OCI-LY7 (cell line): ENCODE data around the gene FUBP3. TPM values are rescaled to one million over a fixed set of nuclear protein-coding genes. Genes with fewer than 3 reads are reported as not detected.

Experiments
- BruUV-seq: library from RNA; stranded (reverse); fragments of 400-500 nt; replicated peaks from 2 replicates; lab custom pipeline; 2021; lab: Mats Ljungman, UMichigan
- CTCF ChIA-PET: fragments of 300-600 bp; sonication (Branson Sonifier 250); formaldehyde crosslinking; loops from one replicate; lab custom pipeline; 2022; ENCODE audit warnings: antibody characterized with exemption; ENCODE audit not compliant: unreplicated experiment; lab: Charles Lee
- POLR2A ChIA-PET: fragments of 300-600 bp; sonication (Branson Sonifier 250); formaldehyde crosslinking; loops from one replicate; lab custom pipeline; 2022; ENCODE audit warnings: antibody characterized with exemption; lab: Charles Lee
- DNase-seq: peaks from one replicate; pipeline ENCODE4 v3.0.0-alpha.2; 2015; ENCODE audit warnings: low spot score
- H2AFZ ChIP-seq: fragments of 200-600 bp; sonication (generic), shearing (Covaris generic); 2 replicates; pipeline ENCODE4 v1.6.1; 2014; ENCODE audit warnings: mild to moderate bottlenecking, antibody characterized with exemption, low read length, moderate library complexity
- H3K27ac ChIP-seq: fragments of 200-600 bp; sonication (generic); 2 replicates; pipeline ENCODE4 v1.5.1; 2014; ENCODE audit warnings: mixed run types, low read depth, mild to moderate bottlenecking, moderate library complexity, low read length, inconsistent platforms; ENCODE audit not compliant: poor library complexity, severe bottlenecking
- H3K36me3 ChIP-seq: fragments of 200-600 bp; sonication (generic); 2 replicates; pipeline ENCODE4 v1.6.1; 2014; ENCODE audit warnings: mild to moderate bottlenecking, antibody characterized with exemption, low read length, moderate library complexity, mixed read lengths; ENCODE audit not compliant: insufficient read depth
- H3K4me1 ChIP-seq: fragments of 200-600 bp; sonication (generic); 2 replicates; pipeline ENCODE4 v1.5.1; 2014; ENCODE audit warnings: mild to moderate bottlenecking, low read length; ENCODE audit not compliant: insufficient read depth, poor library complexity, severe bottlenecking
- H3K4me2 ChIP-seq: fragments of 200-600 bp; sonication (generic); 2 replicates; pipeline ENCODE4 v1.6.1; 2014; ENCODE audit warnings: mild to moderate bottlenecking, low read length
- H3K4me3 ChIP-seq: fragments of 200-600 bp; sonication (generic); 2 replicates; pipeline ENCODE4 v1.5.1; 2014; ENCODE audit warnings: mild to moderate bottlenecking, low read depth, low read length; ENCODE audit not compliant: poor library complexity, severe bottlenecking
- H3K79me2 ChIP-seq: fragments of 200-600 bp; sonication (generic); 2 replicates; pipeline ENCODE4 v1.6.1; 2016; ENCODE audit warnings: low read depth, mild to moderate bottlenecking, low read length, moderate library complexity, mixed read lengths; ENCODE audit not compliant: insufficient read depth
- H3K9me2 ChIP-seq: fragments of 200-600 bp; sonication (generic); 2 replicates; pipeline ENCODE4 v1.6.1; 2016; ENCODE audit warnings: mild to moderate bottlenecking, low read length, mixed read lengths; ENCODE audit not compliant: insufficient read depth
- H3K9me3 ChIP-seq: fragments of 200-600 bp; sonication (generic); 2 replicates; pipeline ENCODE4 v1.6.1; 2014; ENCODE audit warnings: mild to moderate bottlenecking, mixed run types, low read length, mixed read lengths
- H4K20me1 ChIP-seq: fragments of 200-600 bp; sonication (generic); 2 replicates; pipeline ENCODE4 v1.6.1; 2014; ENCODE audit warnings: mild to moderate bottlenecking, antibody characterized with exemption, low read length, moderate library complexity, mixed read lengths; ENCODE audit not compliant: insufficient read depth
- EZH2phosphoT487 ChIP-seq: fragments of 200-600 bp; sonication (generic); IDR thresholded peaks from 2 replicates; pipeline ENCODE4 v1.6.1; 2018; ENCODE audit warnings: low read depth, borderline replicate concordance, mild to moderate bottlenecking, mixed run types, antibody characterized with exemption, low read length, moderate library complexity, mixed read lengths
- intact Hi-C: fragments of 100-400 bp; cut with micrococcal nuclease; formaldehyde crosslinking; loops from one replicate; pipeline ENCODE4 v1.10.0; 2022; ENCODE audit not compliant: unreplicated experiment
- total RNA-seq, 2 experiments: library from RNA; depleted of rRNA in 1 of 2; stranded (reverse); fragments of >200 nt in 1 of 2; shearing (Covaris generic) in 1 of 2; gene quantifications; 2 replicates each; pipeline ENCODE4 v1.2.3, GENCODE V29; 2014 to 2022
- TF ChIP-seq, protein P1 (sequence below): fragments of 200-600 bp; sonication (generic); conservative IDR thresholded peaks from 2 replicates; pipeline ENCODE4 v1.5.1; 2014; ENCODE audit warnings: mild to moderate bottlenecking, antibody characterized with exemption, low read length, moderate library complexity, mixed read lengths

The FUBP3 gene
- total RNA-seq, 2 experiments from 2014 or later = 62.3 to 78.3 TPM

GRCh38 chr9:130624154-130624553 lies 44.8 kb downstream of the FUBP3 start:
- no peak overlapping the region for H3K27ac ChIP-seq
- H3K4me3 ChIP-seq = no peak overlapping the region
- no peak for DNase-seq
- no peaks in the 10 kb centered on the region for H3K79me2 ChIP-seq
- BruUV-seq = no TSS peak
- no peaks in the 10 kb centered on the region for H4K20me1 ChIP-seq
- ChIA-PET CTCF (no interaction called here), POLR2A (no interaction called here)
- H3K4me2 ChIP-seq = no peak overlapping the region
- H3K36me3 ChIP-seq = peaks cover 82% of the 10 kb centered on the region
- TF ChIP-seq, protein P1, sequence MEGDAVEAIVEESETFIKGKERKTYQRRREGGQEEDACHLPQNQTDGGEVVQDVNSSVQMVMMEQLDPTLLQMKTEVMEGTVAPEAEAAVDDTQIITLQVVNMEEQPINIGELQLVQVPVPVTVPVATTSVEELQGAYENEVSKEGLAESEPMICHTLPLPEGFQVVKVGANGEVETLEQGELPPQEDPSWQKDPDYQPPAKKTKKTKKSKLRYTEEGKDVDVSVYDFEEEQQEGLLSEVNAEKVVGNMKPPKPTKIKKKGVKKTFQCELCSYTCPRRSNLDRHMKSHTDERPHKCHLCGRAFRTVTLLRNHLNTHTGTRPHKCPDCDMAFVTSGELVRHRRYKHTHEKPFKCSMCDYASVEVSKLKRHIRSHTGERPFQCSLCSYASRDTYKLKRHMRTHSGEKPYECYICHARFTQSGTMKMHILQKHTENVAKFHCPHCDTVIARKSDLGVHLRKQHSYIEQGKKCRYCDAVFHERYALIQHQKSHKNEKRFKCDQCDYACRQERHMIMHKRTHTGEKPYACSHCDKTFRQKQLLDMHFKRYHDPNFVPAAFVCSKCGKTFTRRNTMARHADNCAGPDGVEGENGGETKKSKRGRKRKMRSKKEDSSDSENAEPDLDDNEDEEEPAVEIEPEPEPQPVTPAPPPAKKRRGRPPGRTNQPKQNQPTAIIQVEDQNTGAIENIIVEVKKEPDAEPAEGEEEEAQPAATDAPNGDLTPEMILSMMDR = 0 out of 2 replicates have a peak, but pooled peaks have one; percentile 27
- TF ChIP-seq EZH2phosphoT487 = no peak
- intact Hi-C loops = no loop called here
- no peaks in the 10 kb centered on the region for H3K9me2 ChIP-seq
- H3K4me1 ChIP-seq = no peaks in the 10 kb centered on the region
- no peak overlapping the region for H2AFZ ChIP-seq
- no peaks in the 10 kb centered on the region for H3K9me3 ChIP-seq

DNA sequence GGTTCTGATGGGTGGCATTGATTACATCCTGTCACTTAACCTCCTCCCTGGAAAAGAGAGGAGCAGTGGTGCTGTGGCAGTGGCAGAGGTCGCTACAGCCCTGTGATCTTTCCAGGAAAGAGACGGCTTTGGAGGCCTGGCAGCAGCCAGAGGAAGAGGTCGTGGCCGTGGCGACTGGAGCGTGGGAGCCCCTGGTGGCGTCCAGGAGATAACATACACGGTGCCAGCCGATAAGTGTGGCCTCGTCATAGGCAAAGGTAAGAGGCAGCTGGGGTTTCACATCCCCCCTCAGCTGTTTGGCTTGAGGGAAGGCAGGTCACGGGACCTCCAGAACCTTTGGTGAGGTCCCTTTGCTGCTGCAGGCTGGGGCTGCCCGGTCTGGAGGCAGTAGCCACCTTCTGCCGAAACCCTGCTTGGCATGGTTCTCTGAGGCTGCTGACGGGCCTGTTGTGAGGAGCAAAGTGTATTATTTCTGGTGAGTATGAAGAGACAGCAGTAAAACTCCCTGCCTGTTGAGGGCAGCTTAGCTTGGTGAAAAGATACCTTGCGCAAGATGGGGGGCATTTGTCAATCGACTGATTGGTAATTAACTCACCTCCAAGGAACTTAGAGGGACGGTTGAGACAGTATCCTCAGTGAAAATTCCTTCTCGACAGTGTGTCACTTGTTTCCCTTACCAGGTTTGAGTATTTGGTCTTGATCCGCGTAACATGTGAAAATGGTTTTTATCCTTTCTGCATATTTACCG lies 47.0 kb downstream of the FUBP3 start:
- no peaks in the 10 kb centered on the region for H3K9me2 ChIP-seq
- intact Hi-C loops = no loop called here
- no peaks in the 10 kb centered on the region for H4K20me1 ChIP-seq
- POLR2A ChIA-PET = no interaction called here
- H2AFZ ChIP-seq = no peak overlapping the region
- no TSS peak for BruUV-seq
- H3K27ac ChIP-seq = no peak overlapping the region
- H3K4me2 ChIP-seq = no peak overlapping the region
- CTCF ChIA-PET = no interaction called here
- H3K36me3 ChIP-seq = peaks cover 80% of the 10 kb centered on the region
- no peak for TF ChIP-seq EZH2phosphoT487
- TF ChIP-seq, protein P1 = no peak
- H3K4me1 ChIP-seq = no peaks in the 10 kb centered on the region
- no peaks in the 10 kb centered on the region for H3K79me2 ChIP-seq
- H3K4me3 ChIP-seq = no peak overlapping the region
- peak; percentile 4 for DNase-seq
- H3K9me3 ChIP-seq = no peaks in the 10 kb centered on the region

DNA sequence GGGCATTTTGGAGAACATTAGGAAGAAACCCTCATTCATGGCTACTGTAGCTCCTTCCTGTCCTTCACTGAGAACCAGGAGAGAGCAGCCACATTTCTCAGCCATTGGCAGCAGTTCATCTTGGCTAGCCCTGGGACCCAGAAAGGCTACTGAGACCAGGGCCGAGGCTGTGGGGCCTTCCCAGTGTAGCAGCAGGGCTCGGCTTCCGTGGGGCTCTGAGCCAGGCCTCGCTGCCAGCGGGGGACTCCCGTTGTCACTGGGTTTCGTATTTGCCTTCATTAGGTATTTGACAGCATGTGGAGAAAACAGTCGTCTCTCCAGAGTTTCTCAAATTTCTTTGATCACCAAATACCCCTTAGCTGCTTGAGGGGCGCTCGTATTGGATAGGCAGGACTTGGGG lies 47.7 kb downstream of the FUBP3 start:
- POLR2A ChIA-PET = no interaction called here
- no peak overlapping the region for H3K4me3 ChIP-seq

More for the DNA sequence above, 47.7 kb downstream of the FUBP3 start:
- CTCF ChIA-PET = no interaction called here
- Histone ChIP-seq H3K36me3 (peaks cover 81% of the 10 kb centered on the region), H3K79me2 (no peaks in the 10 kb centered on the region), H4K20me1 (no peaks in the 10 kb centered on the region), H3K4me1 (no peaks in the 10 kb centered on the region), H3K9me3 (no peaks in the 10 kb centered on the region), H3K27ac (no peak overlapping the region), H3K9me2 (no peaks in the 10 kb centered on the region), H3K4me2 (no peak overlapping the region), H2AFZ (no peak overlapping the region)
- no TSS peak for BruUV-seq
- intact Hi-C loops = no loop called here
- no peak for DNase-seq
- TF ChIP-seq, protein P1 = no peak
- TF ChIP-seq EZH2phosphoT487 = no peak
